ENCODE data around the gene SEPTIN3.

DNA sequence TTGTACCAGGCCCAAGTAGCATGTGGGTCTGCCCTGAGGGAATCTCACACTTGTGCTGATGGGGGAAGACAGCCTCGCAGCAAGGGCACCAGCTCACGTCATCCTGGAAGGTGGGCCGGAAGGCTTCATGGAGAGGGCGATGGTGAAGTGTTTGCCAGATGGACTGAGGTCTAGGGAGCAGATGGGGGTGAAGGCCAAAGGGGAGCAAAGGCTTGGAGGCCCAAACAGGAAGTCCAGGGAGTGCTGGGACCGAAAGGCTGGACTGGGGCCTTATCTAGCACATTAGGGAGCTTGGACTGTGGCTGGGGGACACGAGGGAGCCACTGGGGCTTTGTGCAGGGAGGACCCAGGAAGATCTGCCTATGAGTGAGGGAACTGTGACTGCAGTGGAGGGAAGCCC lies 41.4 kb upstream of the SEPTIN3 start:
- TF ChIP-seq BHLHE40 (IDR thresholded peaks at IDR 0.05; ENCODE audit: borderline replicate concordance) = no peak
- no peak for TF ChIP-seq FOXM1 (IDR thresholded peaks at IDR 0.05; ENCODE audit: borderline replicate concordance)
